ENCODE results near the gene HSPBP1. TPM values are rescaled to one million over a fixed set of nuclear protein-coding genes. Genes with fewer than 3 reads are reported as not detected.

Gene HSPBP1
- total and polyA plus RNA-seq, 4 donors, result 9.4 to 31.6 (median 13.5) TPM

DNA sequence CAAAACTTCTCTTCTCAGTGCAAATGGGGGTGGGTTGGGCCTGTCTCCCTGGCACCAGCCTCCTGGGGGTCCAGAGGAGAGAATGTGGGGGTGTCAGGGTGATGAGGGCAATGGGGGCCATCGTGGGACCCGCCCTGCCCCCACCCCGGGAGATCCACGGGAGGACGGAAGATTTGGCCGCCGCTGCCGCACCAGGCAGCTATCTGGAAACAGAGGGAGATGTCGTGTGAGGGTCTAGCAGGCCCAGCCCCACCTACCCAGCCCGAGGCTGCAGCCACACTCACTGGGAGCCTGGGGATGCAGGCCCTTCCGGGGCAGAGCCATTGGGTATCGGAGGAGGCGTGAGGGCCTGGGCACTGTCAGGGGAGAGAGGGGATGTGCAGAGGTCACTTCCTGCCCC, 49.6 kb downstream of the HSPBP1 start:
- no peak overlapping the region for H3K27ac ChIP-seq (ENCODE audit: low read depth in 1 of 2, low read length in 2 of 2)
- 82% methylated on average over 13 of the region's 13 CpGs for WGBS
- peaks cover 8 to 43% (median 21%) of the 10 kb centered on the region in 4 donors for H3K36me3 ChIP-seq (ENCODE audit: control insufficient read depth in 4 of 4, insufficient read depth in 3 of 4, low read depth in 1 of 4, low read length in 3 of 4)
- no peak for DNase-seq (ENCODE audit: low spot score)
- H3K9ac ChIP-seq (ENCODE audit: low read depth in 1 of 2, low read length in 2 of 2), result no peak overlapping the region
- no peaks in the 10 kb centered on the region for H3K9me3 ChIP-seq (ENCODE audit: control insufficient read depth in 4 of 4, low read length in 3 of 4)
- TF ChIP-seq FOXA2 (IDR thresholded peaks at IDR 0.05) (no peak), SP1 (IDR thresholded peaks at IDR 0.05) (no peak), REST (IDR thresholded peaks at IDR 0.05) (no peak), MAX (IDR thresholded peaks at IDR 0.05) (no peak), YY1 (IDR thresholded peaks at IDR 0.05) (no peak), HNF4G (IDR thresholded peaks at IDR 0.05) (no peak)
- TF ChIP-seq, protein P1, sequence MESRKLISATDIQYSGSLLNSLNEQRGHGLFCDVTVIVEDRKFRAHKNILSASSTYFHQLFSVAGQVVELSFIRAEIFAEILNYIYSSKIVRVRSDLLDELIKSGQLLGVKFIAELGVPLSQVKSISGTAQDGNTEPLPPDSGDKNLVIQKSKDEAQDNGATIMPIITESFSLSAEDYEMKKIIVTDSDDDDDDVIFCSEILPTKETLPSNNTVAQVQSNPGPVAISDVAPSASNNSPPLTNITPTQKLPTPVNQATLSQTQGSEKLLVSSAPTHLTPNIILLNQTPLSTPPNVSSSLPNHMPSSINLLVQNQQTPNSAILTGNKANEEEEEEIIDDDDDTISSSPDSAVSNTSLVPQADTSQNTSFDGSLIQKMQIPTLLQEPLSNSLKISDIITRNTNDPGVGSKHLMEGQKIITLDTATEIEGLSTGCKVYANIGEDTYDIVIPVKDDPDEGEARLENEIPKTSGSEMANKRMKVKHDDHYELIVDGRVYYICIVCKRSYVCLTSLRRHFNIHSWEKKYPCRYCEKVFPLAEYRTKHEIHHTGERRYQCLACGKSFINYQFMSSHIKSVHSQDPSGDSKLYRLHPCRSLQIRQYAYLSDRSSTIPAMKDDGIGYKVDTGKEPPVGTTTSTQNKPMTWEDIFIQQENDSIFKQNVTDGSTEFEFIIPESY (IDR thresholded peaks at IDR 0.05), result no peak
- peaks cover 5 to 29% (median 23%) of the 10 kb centered on the region in 4 donors for H3K4me1 ChIP-seq (ENCODE audit: control insufficient read depth in 4 of 4, insufficient read depth in 4 of 4, low read length in 3 of 4)
- H3K27me3 ChIP-seq (ENCODE audit: control insufficient read depth in 4 of 4, insufficient read depth in 4 of 4, low read length in 3 of 4), result no peaks in the 10 kb centered on the region
- no peak overlapping the region for H3K4me3 ChIP-seq (ENCODE audit: low read depth in 1 of 3, low read length in 3 of 3)

DNA sequence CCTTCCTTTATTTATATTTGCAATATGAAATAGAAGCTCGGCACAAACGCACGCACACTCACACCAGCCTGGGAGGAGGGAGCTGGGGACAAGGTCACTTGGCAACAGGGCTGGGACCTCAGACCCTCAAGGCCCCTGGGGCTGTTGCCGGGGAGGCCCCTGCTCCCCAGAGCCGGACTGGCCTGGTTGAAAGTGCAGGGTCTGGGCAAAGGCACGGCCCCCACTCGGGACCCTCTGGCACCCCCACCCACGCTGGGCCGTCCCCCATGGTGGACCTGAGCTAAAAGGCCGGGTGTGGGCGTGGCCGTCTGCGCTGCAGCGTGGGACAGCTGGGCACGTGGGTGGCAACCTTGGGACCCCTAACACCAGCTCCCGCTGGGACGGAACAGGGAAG, 50.1 kb downstream of the HSPBP1 start:
- TF ChIP-seq EGR1 (IDR thresholded peaks at IDR 0.05; ENCODE audit: low read depth in 2 of 2) (no peak), HNF4A (conservative IDR thresholded peaks at IDR 0.05) (no peak), FOXA1 (IDR thresholded peaks at IDR 0.05) (no peak), JUND (IDR thresholded peaks at IDR 0.05) (no peak), FOXA2 (IDR thresholded peaks at IDR 0.05) (no peak), NR2F2 (IDR thresholded peaks at IDR 0.05) (no peak), RAD21 (IDR thresholded peaks at IDR 0.05) (no peak), SP1 (IDR thresholded peaks at IDR 0.05) (no peak), MAX (IDR thresholded peaks at IDR 0.05) (no peak), HNF4G (IDR thresholded peaks at IDR 0.05) (no peak), YY1 (IDR thresholded peaks at IDR 0.05) (no peak), RXRA (IDR thresholded peaks at IDR 0.05) (no peak), TAF1 (conservative IDR thresholded peaks at IDR 0.05) (no peak), GABPA (IDR thresholded peaks at IDR 0.05 in 1 of 2, conservative IDR thresholded peaks at IDR 0.05 in 1 of 2) (no peak), ATF3 (IDR thresholded peaks at IDR 0.05) (no peak), REST (IDR thresholded peaks at IDR 0.05) (no peak)
- TF ChIP-seq, protein P1 (IDR thresholded peaks at IDR 0.05), result no peak
- TF ChIP-seq, protein P2, sequence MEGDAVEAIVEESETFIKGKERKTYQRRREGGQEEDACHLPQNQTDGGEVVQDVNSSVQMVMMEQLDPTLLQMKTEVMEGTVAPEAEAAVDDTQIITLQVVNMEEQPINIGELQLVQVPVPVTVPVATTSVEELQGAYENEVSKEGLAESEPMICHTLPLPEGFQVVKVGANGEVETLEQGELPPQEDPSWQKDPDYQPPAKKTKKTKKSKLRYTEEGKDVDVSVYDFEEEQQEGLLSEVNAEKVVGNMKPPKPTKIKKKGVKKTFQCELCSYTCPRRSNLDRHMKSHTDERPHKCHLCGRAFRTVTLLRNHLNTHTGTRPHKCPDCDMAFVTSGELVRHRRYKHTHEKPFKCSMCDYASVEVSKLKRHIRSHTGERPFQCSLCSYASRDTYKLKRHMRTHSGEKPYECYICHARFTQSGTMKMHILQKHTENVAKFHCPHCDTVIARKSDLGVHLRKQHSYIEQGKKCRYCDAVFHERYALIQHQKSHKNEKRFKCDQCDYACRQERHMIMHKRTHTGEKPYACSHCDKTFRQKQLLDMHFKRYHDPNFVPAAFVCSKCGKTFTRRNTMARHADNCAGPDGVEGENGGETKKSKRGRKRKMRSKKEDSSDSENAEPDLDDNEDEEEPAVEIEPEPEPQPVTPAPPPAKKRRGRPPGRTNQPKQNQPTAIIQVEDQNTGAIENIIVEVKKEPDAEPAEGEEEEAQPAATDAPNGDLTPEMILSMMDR (IDR thresholded peaks at IDR 0.05; ENCODE audit: low read depth, low read length, missing input control), result no peak
- H3K9ac ChIP-seq (ENCODE audit: low read depth in 1 of 2, low read length in 2 of 2), result no peak overlapping the region
- peaks cover 8 to 37% (median 18%) of the 10 kb centered on the region in 4 donors for H3K36me3 ChIP-seq (ENCODE audit: control insufficient read depth in 4 of 4, insufficient read depth in 3 of 4, low read depth in 1 of 4, low read length in 3 of 4)
- H3K4me3 ChIP-seq (ENCODE audit: low read depth in 1 of 3, low read length in 3 of 3), result no peak overlapping the region
- no peaks in the 10 kb centered on the region for H3K27me3 ChIP-seq (ENCODE audit: control insufficient read depth in 4 of 4, insufficient read depth in 4 of 4, low read length in 3 of 4)
- DNase-seq (ENCODE audit: low spot score), result no peak
- H3K9me3 ChIP-seq (ENCODE audit: control insufficient read depth in 4 of 4, low read length in 3 of 4), result no peaks in the 10 kb centered on the region
- WGBS, result 72% methylated on average over 17 of the region's 17 CpGs
- peaks cover 5 to 29% (median 23%) of the 10 kb centered on the region in 4 donors for H3K4me1 ChIP-seq (ENCODE audit: control insufficient read depth in 4 of 4, insufficient read depth in 4 of 4, low read length in 3 of 4)
- peak overlapping the region in 1 of 2 donors; percentile 81 for H3K27ac ChIP-seq (ENCODE audit: low read depth in 1 of 2, low read length in 2 of 2)
